KMS-11 (cell line): Measurements from ENCODE around the gene TACC3.

Experiments used
- H2AFZ ChIP-seq: fragments of 200-600 bp; sonication (generic); 2 replicates; pipeline ENCODE4 v1.6.1; 2016; ENCODE audit warnings: antibody characterized with exemption, mixed run types, low read depth
- H3K27ac ChIP-seq: fragments of 200-600 bp; sonication (generic); 2 replicates; pipeline ENCODE4 v1.6.1; 2016; ENCODE audit warnings: mild to moderate bottlenecking, mixed run types
- H3K27me3 ChIP-seq: fragments of 200-600 bp; sonication (generic); 2 replicates; pipeline ENCODE4 v1.6.1; 2017; ENCODE audit warnings: mild to moderate bottlenecking, low read depth, mixed run types, moderate library complexity; ENCODE audit not compliant: insufficient read depth
- H3K36me3 ChIP-seq: fragments of 200-600 bp; sonication (generic); 2 replicates; pipeline ENCODE4 v1.6.1; 2017; ENCODE audit warnings: mild to moderate bottlenecking, mixed run types; ENCODE audit not compliant: insufficient read depth
- H3K4me1 ChIP-seq: fragments of 200-600 bp; sonication (generic); 2 replicates; pipeline ENCODE4 v1.6.1; 2016; ENCODE audit warnings: mild to moderate bottlenecking, low read depth, mixed run types; ENCODE audit not compliant: poor library complexity, severe bottlenecking
- H3K4me2 ChIP-seq: fragments of 200-600 bp; sonication (generic); 2 replicates; pipeline ENCODE4 v1.7.0; 2016; ENCODE audit warnings: mild to moderate bottlenecking, mixed run types
- H3K4me3 ChIP-seq: fragments of 200-600 bp; sonication (generic); IDR thresholded peaks from 2 replicates; pipeline ENCODE4 v1.6.1; 2017; ENCODE audit warnings: low read depth, low read length, mixed read lengths; ENCODE audit not compliant: insufficient read depth
- H3K79me2 ChIP-seq: fragments of 200-600 bp; sonication (generic); 2 replicates; pipeline ENCODE4 v1.6.1; 2016; ENCODE audit warnings: low read depth, mixed run types; ENCODE audit not compliant: insufficient read depth
- H3K9ac ChIP-seq: fragments of 200-600 bp; sonication (generic); 2 replicates; pipeline ENCODE4 v1.6.1; 2016; ENCODE audit warnings: mild to moderate bottlenecking, mixed run types
- H4K20me1 ChIP-seq: fragments of 200-600 bp; sonication (generic); 2 replicates; pipeline ENCODE4 v1.6.1; 2016; ENCODE audit warnings: mild to moderate bottlenecking, mixed run types; ENCODE audit not compliant: insufficient read depth
- CTCF ChIP-seq: fragments of 200-600 bp; sonication (generic); conservative IDR thresholded peaks from 2 replicates; pipeline ENCODE4 v1.6.1; 2017; ENCODE audit warnings: low read depth, mild to moderate bottlenecking, antibody characterized with exemption, low read length, moderate library complexity, mixed read lengths

Gene TACC3

GRCh38 chr4:1713003-1713851, 8.1 kb upstream of the TACC3 start:
- no peaks in the 10 kb centered on the region for H3K27me3 ChIP-seq
- no peaks in the 10 kb centered on the region for H3K36me3 ChIP-seq
- peak overlapping the region; percentile 95 for H3K27ac ChIP-seq
- peak overlapping the region; percentile 41; the same call in 1 of the 2 replicates for H2AFZ ChIP-seq
- 0 out of 2 replicates have a peak, but pooled peaks cover 5% of the 10 kb centered on the region for H4K20me1 ChIP-seq
- H3K4me2 ChIP-seq: peak overlapping the region; percentile 51; the same call in 1 of the 2 replicates
- peaks cover 28% of the 10 kb centered on the region for H3K4me1 ChIP-seq
- H3K4me3 ChIP-seq: peak overlapping the region; percentile 68
- peaks cover 58% of the 10 kb centered on the region for H3K79me2 ChIP-seq
- TF ChIP-seq CTCF: no peak
- H3K9ac ChIP-seq: peak overlapping the region; percentile 92; the same call in 1 of the 2 replicates

DNA sequence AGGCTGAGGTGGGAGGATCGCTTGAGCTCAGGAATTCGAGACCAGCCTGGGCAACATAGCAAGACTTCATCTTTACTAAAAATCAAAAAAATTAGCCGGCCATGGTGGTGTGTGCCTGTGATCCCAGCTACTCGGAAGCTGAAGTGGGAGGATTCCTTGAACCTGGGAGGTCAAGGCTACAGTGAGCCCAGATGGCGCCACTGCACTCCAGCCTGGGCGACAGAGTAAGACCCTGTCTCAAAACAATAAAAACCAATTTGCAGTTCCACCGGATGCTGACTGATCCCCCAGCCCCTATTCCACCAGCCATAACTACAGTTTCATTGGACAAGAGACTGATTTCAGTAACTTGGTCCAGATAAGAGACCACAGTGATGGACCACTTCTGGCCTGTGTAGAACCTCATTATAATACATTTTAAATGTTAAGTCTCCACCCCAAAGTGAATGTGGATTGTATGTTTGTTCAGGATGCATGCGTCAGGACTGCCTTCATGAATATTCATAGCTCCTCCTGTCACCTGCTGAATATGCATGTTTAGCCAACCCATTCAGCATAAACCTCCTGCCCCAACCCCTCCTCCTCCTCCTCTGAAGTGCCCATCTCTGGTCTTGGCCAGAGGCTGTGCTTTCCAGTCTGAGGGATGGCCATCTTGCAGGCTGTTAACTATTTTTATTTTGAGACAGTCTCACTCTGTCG, 6.9 kb upstream of the TACC3 start:
- peaks cover 50% of the 10 kb centered on the region for H3K79me2 ChIP-seq
- H3K36me3 ChIP-seq: no peaks in the 10 kb centered on the region
- peak overlapping the region; percentile 51; the same call in 1 of the 2 replicates for H3K4me2 ChIP-seq
- no peak overlapping the region for H3K27ac ChIP-seq
- 0 out of 2 replicates have a peak, but pooled peaks cover 5% of the 10 kb centered on the region for H4K20me1 ChIP-seq
- H3K4me1 ChIP-seq: peaks cover 23% of the 10 kb centered on the region
- no peak overlapping the region for H3K9ac ChIP-seq
- TF ChIP-seq CTCF: no peak
- H2AFZ ChIP-seq: no peak overlapping the region
- no peaks in the 10 kb centered on the region for H3K27me3 ChIP-seq
- no peak overlapping the region for H3K4me3 ChIP-seq

DNA sequence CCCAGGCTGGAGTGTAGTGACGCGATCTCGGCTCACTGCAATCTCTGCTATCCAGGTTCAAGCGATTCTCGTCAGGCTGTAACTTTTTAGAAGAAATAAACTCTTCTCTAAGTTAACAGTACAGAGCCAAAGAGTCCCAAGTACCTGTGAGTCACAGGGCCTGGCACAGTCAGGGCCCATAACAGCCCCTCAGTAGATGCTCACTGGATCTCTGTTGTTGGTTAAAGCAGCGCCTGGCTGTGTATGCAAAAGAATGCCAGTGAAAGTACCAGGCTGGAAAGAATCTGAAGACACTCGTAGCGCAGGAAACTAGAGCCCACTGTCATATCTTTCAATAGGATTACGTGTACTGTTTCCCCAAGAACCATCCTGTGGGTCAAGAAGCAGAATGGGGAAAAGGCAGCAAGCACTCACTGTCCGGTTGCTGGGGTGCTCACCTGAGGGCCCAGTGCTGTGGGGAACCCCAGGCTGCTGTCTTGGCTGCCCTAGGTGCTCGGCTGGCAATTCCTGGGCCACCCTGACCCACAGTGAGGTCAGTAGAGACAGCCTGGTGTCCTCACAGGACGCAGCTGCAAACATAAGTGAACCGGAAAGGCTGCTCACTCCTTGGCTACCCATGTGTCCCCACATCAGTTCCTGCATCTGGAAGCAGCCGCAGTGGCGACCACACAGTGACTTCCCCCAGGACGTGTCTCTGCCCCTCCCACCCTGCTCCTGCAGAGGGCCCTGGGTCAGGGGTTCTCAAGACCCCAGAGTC, 6.1 kb upstream of the TACC3 start:
- Histone ChIP-seq H3K27me3 (no peaks in the 10 kb centered on the region), H3K79me2 (peaks cover 50% of the 10 kb centered on the region), H3K9ac (no peak overlapping the region), H2AFZ (no peak overlapping the region), H3K4me2 (no peak overlapping the region), H3K4me1 (peaks cover 22% of the 10 kb centered on the region), H4K20me1 (0 out of 2 replicates have a peak, but pooled peaks cover 3% of the 10 kb centered on the region), H3K27ac (no peak overlapping the region), H3K4me3 (no peak overlapping the region), H3K36me3 (no peaks in the 10 kb centered on the region)
- TF ChIP-seq CTCF: no peak

GRCh38 chr4:1716065-1716945, 5.0 kb upstream of the TACC3 start:
- H3K27me3 ChIP-seq: no peaks in the 10 kb centered on the region
- H3K4me3 ChIP-seq: no peak overlapping the region
- peaks cover 18% of the 10 kb centered on the region for H3K4me1 ChIP-seq
- no peak overlapping the region for H3K4me2 ChIP-seq
- H3K79me2 ChIP-seq: peaks cover 39% of the 10 kb centered on the region
- no peak overlapping the region for H3K27ac ChIP-seq
- no peaks in the 10 kb centered on the region for H3K36me3 ChIP-seq
- no peaks in the 10 kb centered on the region for H4K20me1 ChIP-seq
- TF ChIP-seq CTCF: no peak
- no peak overlapping the region for H2AFZ ChIP-seq
- H3K9ac ChIP-seq: no peak overlapping the region
